B cell (primary cell): Measurements from ENCODE around the gene TGDS. TPM values are rescaled to one million over a fixed set of nuclear protein-coding genes. Genes with fewer than 3 reads are reported as not detected.

ENCODE experiments used
- ATAC-seq: fragments of 200-7000 bp; cut with Tn5 transposase; one replicate; pipeline ENCODE4 v1.10.0; 2021; ENCODE audit warnings: low read depth, mild to moderate bottlenecking, moderate number of reproducible peaks, moderate library complexity
- CTCF ChIA-PET: fragments of 350-600 bp; sonication (Branson Sonifier 250); formaldehyde crosslinking; loops from one replicate; lab custom pipeline; 2021; ENCODE audit warnings: antibody characterized with exemption, inconsistent platforms; lab: Charles Lee
- POLR2A ChIA-PET: fragments of 350-600 bp; sonication (Branson Sonifier 250); formaldehyde crosslinking; loops from one replicate; lab custom pipeline; 2021; ENCODE audit warnings: antibody characterized with exemption; lab: Charles Lee
- DNase-seq: peaks from one replicate; pipeline ENCODE4 v3.0.0; 2013
- H2AFZ ChIP-seq: 2 replicates; pipeline ENCODE4 v1.6.1; 2012; ENCODE audit warnings: mild to moderate bottlenecking, low read depth, low read length; ENCODE audit not compliant: insufficient read depth, poor library complexity, severe bottlenecking
- H3K27ac ChIP-seq, 2 donors: 1 replicate in 1 of 2; 2 replicates in 1 of 2; pipeline ENCODE4 v1.5.1; 2012 to 2013; ENCODE audit warnings: low read length in 2 of 2, mild to moderate bottlenecking in 2 of 2, moderate library complexity in 1 of 2
- H3K27me3 ChIP-seq, 4 experiments: fragments of 200-600 bp in 1 of 4; sonication (generic) in 1 of 4; replicated peaks in 1 of 4; 1 replicate in 2 of 4; 2 replicates in 2 of 4; pipeline versions ENCODE4 v1.6.1 to v1.7.0; 2013 to 2016; ENCODE audit warnings: low read length in 3 of 4, mild to moderate bottlenecking in 2 of 4, mixed read lengths in 1 of 4, moderate library complexity in 1 of 4; ENCODE audit not compliant: insufficient read depth in 4 of 4, control insufficient read depth in 3 of 4; ENCODE audit errors: control extremely low read depth in 1 of 4
- H3K36me3 ChIP-seq, 2 experiments: replicated peaks in 1 of 2; 1 replicate in 1 of 2; 2 replicates in 1 of 2; pipeline versions ENCODE4 v1.6.1 to v1.7.1; 2013; ENCODE audit warnings: low read length in 1 of 2; ENCODE audit not compliant: insufficient read depth in 2 of 2, control insufficient read depth in 1 of 2; ENCODE audit errors: control extremely low read depth in 1 of 2, extremely low read depth in 1 of 2
- H3K4me1 ChIP-seq, 2 donors: fragments of 200-600 bp in 1 of 2; sonication (generic) in 1 of 2; 1 replicate in 1 of 2; 2 replicates in 1 of 2; pipeline versions ENCODE4 v1.5.1 to v1.6.1; 2013 to 2017; ENCODE audit warnings: low read length in 2 of 2; ENCODE audit not compliant: control insufficient read depth in 2 of 2, insufficient read depth in 2 of 2
- H3K4me2 ChIP-seq: replicated peaks from 2 replicates; pipeline ENCODE3; 2012; ENCODE audit warnings: mild to moderate bottlenecking, low read depth, low read length; ENCODE audit not compliant: poor library complexity, severe bottlenecking
- H3K4me3 ChIP-seq, 5 experiments: fragments of 200-600 bp in 1 of 5; sonication (generic) in 1 of 5; 1 replicate in 3 of 5; 2 replicates in 2 of 5; pipeline versions ENCODE4 v1.5.1 to v1.7.0; 2011 to 2016; ENCODE audit warnings: low read length in 4 of 5, mild to moderate bottlenecking in 4 of 5, low read depth in 2 of 5, control low read depth in 1 of 5, moderate library complexity in 1 of 5; ENCODE audit not compliant: insufficient read depth in 1 of 5; ENCODE audit errors: control extremely low read depth in 1 of 5, extremely low read depth in 1 of 5
- H3K79me2 ChIP-seq: fragments of 200-600 bp; sonication (generic); one replicate; pipeline ENCODE4 v1.6.0; 2016; ENCODE audit warnings: low read length; ENCODE audit not compliant: control insufficient read depth, insufficient read depth
- H3K9ac ChIP-seq: fragments of 200-600 bp; sonication (generic); 2 replicates; pipeline ENCODE4 v1.6.1; 2017; ENCODE audit warnings: mild to moderate bottlenecking, low read length, moderate library complexity
- H3K9me3 ChIP-seq, 3 donors: one replicate each; pipeline versions ENCODE4 v1.6.1 to v1.7.1; 2013; ENCODE audit warnings: low read length in 2 of 3; ENCODE audit not compliant: control insufficient read depth in 2 of 3, insufficient read depth in 1 of 3; ENCODE audit errors: control extremely low read depth in 1 of 3
- H4K20me1 ChIP-seq: 2 replicates; pipeline ENCODE4 v1.6.0; 2012; ENCODE audit warnings: mild to moderate bottlenecking, low read length; ENCODE audit not compliant: insufficient read depth, control insufficient read depth, poor library complexity, severe bottlenecking
- H3K27ac Mint-ChIP-seq: one replicate; pipeline ENCODE4 v1.8.0; 2021; ENCODE audit warnings: mixed read lengths
- H3K27me3 Mint-ChIP-seq: one replicate; pipeline ENCODE4 v1.8.0; 2021; ENCODE audit warnings: mixed read lengths
- H3K4me1 Mint-ChIP-seq: one replicate; pipeline ENCODE4 v1.8.0; 2021; ENCODE audit warnings: mixed read lengths
- H3K4me3 Mint-ChIP-seq: one replicate; pipeline ENCODE4 v1.8.0; 2021; ENCODE audit warnings: mixed read lengths
- H3K9me3 Mint-ChIP-seq: one replicate; pipeline ENCODE4 v1.8.0; 2022; ENCODE audit warnings: mixed read lengths; ENCODE audit not compliant: insufficient read depth
- EZH2 ChIP-seq: IDR thresholded peaks from 2 replicates; pipeline ENCODE4 v1.6.1; 2012; ENCODE audit warnings: borderline replicate concordance, low read depth, mild to moderate bottlenecking, moderate library complexity, low read length; ENCODE audit not compliant: insufficient read depth, poor library complexity, severe bottlenecking
- WGBS: methylation state at CpG from one replicate; pipeline ENCODE4 v1.1.5; 2013; ENCODE audit warnings: missing lambda C conversion rate; ENCODE audit not compliant: insufficient coverage; 5-methylcytosine and 5-hydroxymethylcytosine counted together
- intact Hi-C: fragments of 100-400 bp; cut with micrococcal nuclease; formaldehyde crosslinking; loops from one replicate; pipeline ENCODE4 v1.10.0; 2022
- polyA plus RNA-seq: library from polyadenylated mRNA; depleted of rRNA; stranded (reverse); fragments of >200 nt; gene quantifications from 2 replicates; pipeline ENCODE4 v1.2.3, GENCODE V29; 2012
- total RNA-seq, 2 donors: library from RNA; stranded (reverse); fragments of 120-200 nt in 1 of 2; gene quantifications; 1 replicate in 1 of 2; 2 replicates in 1 of 2; pipeline versions ENCODE4 v1.2.3 to v1.2.4, GENCODE V29; 2013 to 2022
- TF ChIP-seq, protein P1 (sequence below): fragments of 200-600 bp; IDR thresholded peaks from one replicate; pipeline ENCODE4 v1.8.0; 2022; ENCODE audit warnings: antibody characterized with exemption, mild to moderate bottlenecking

The TGDS gene
- total and polyA plus RNA-seq, 2 donors (not counting 1 experiment from before 2014, with no cell fraction given): 11.7 to 14.7 TPM

DNA sequence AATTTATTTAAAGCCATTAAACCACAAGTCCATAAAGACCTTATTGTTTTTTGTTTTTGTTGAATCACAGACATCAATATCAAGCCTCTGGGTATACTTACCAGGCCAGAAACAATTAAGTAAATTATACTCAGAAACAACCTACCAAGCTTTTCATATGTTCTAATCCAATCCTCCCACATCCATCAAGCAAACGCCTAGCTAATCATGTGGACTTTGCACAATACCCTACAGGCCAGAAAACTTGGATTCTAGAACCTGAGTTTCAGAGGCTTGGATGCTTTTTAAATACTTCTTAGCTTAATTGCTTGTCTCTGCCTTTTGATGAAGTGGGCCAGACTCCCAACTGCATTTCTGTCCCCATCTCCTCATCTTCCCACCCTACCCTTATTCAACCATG, 39.9 kb downstream of the TGDS start:
- H3K79me2 ChIP-seq: no peaks in the 10 kb centered on the region
- Mint-ChIP-seq H3K4me3 (no peak overlapping the region), H3K9me3 (no peaks in the 10 kb centered on the region), H3K27ac (no peak overlapping the region), H3K4me1 (peaks cover 6% of the 10 kb centered on the region), H3K27me3 (no peaks in the 10 kb centered on the region)
- intact Hi-C loops: no loop called here
- TF ChIP-seq, protein P1, sequence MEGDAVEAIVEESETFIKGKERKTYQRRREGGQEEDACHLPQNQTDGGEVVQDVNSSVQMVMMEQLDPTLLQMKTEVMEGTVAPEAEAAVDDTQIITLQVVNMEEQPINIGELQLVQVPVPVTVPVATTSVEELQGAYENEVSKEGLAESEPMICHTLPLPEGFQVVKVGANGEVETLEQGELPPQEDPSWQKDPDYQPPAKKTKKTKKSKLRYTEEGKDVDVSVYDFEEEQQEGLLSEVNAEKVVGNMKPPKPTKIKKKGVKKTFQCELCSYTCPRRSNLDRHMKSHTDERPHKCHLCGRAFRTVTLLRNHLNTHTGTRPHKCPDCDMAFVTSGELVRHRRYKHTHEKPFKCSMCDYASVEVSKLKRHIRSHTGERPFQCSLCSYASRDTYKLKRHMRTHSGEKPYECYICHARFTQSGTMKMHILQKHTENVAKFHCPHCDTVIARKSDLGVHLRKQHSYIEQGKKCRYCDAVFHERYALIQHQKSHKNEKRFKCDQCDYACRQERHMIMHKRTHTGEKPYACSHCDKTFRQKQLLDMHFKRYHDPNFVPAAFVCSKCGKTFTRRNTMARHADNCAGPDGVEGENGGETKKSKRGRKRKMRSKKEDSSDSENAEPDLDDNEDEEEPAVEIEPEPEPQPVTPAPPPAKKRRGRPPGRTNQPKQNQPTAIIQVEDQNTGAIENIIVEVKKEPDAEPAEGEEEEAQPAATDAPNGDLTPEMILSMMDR: no peak
- TF ChIP-seq EZH2: no peak
- no peak overlapping the region for H3K4me3 ChIP-seq
- H3K9ac ChIP-seq: no peak overlapping the region
- no peak overlapping the region for H3K4me2 ChIP-seq
- CTCF ChIA-PET: interaction anchor here (0.9 to 1.2 kb wide), 2 partner anchors 60 to 62 kb away, joined by 3 read pairs; no protein-coding TSS in a partner anchor
- H3K27ac ChIP-seq: no peak overlapping the region
- H3K4me1 ChIP-seq: no peaks in the 10 kb centered on the region
- H3K36me3 ChIP-seq: no peaks in the 10 kb centered on the region
- no peaks in the 10 kb centered on the region for H3K27me3 ChIP-seq
- no peak overlapping the region for H2AFZ ChIP-seq
- H4K20me1 ChIP-seq: no peaks in the 10 kb centered on the region
- no peak for DNase-seq
- H3K9me3 ChIP-seq: no peaks in the 10 kb centered on the region
- POLR2A ChIA-PET: no interaction called here
- ATAC-seq: no peak
- no CpG with 5 or more reads among the region's 1 CpG for WGBS

DNA sequence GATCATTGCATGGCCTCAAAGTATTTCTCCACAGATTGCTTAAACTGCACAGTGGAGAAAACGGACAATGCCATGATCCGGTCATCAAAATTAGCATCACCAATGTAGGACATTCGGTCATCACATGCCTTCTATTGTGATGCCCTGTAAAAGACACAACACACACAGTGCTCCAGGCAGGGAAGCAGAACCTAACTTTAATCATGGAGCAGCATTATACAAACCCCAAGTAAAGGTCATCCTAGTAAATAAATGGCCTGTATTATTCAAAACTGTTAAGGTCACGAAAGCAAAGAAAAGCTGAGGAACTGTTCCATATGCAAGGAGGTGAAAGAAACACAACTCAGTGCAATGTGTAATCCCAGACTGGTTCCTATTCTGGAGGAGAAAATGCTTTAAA, 42.2 kb downstream of the TGDS start:
- no peak overlapping the region for H3K27ac ChIP-seq
- H3K36me3 ChIP-seq: no peaks in the 10 kb centered on the region
- intact Hi-C loops: no loop called here
- H3K4me3 Mint-ChIP-seq: no peak overlapping the region
- 100% methylated on average over 2 of the region's 4 CpGs for WGBS
- no peak overlapping the region for H2AFZ ChIP-seq
- no peaks in the 10 kb centered on the region for H3K9me3 Mint-ChIP-seq
- POLR2A ChIA-PET: no interaction called here
- CTCF ChIA-PET: no interaction called here
- H3K79me2 ChIP-seq: no peaks in the 10 kb centered on the region
- H4K20me1 ChIP-seq: no peaks in the 10 kb centered on the region
- H3K27ac Mint-ChIP-seq: no peak overlapping the region
- H3K9ac ChIP-seq: no peak overlapping the region
- no peak overlapping the region for H3K4me3 ChIP-seq
- peaks cover 19% of the 10 kb centered on the region for H3K4me1 Mint-ChIP-seq
- ATAC-seq (no peak), DNase-seq (no peak)
- H3K4me2 ChIP-seq: no peak overlapping the region
- no peaks in the 10 kb centered on the region for H3K9me3 ChIP-seq
- H3K4me1 ChIP-seq: peaks cover 5 to 8% of the 10 kb centered on the region in 2 donors
- H3K27me3 ChIP-seq: no peaks in the 10 kb centered on the region
- no peak for TF ChIP-seq EZH2
- TF ChIP-seq, protein P1: no peak
- peaks cover 4% of the 10 kb centered on the region for H3K27me3 Mint-ChIP-seq
